ENCODE data around the gene TPRN.

The TPRN gene

GRCh38 chr9:137236238-137236935 lies 35.8 kb upstream of the TPRN start:
- DNase-seq: peak; percentile 96

GRCh38 chr9:137235424-137236237 lies 35.1 kb upstream of the TPRN start:
- DNase-seq: no peak

- no peak for DNase-seq
Measured at GRCh38 chr9:137234758-137235423, 34.4 kb upstream of the TPRN start.

GRCh38 chr9:137234055-137234697 lies 33.6 kb upstream of the TPRN start:
- DNase-seq: no peak

- no peak for DNase-seq
Measured at GRCh38 chr9:137233143-137233980, 32.8 kb upstream of the TPRN start.

GRCh38 chr9:137232510-137232909 lies 32.0 kb upstream of the TPRN start:
- no peak for DNase-seq

GRCh38 chr9:137232101-137232500 lies 31.6 kb upstream of the TPRN start:
- no peak for DNase-seq

GRCh38 chr9:137231372-137232039 lies 31.0 kb upstream of the TPRN start:
- no peak for DNase-seq

- no peak for DNase-seq
Measured at GRCh38 chr9:137230705-137231371, 30.3 kb upstream of the TPRN start, which contains the start of gene SLC34A3. TSS of gene SLC34A3 (plus strand) at chr9:137230901. CDS start at chr9:137231703, 802 bp downstream.

- no peak for DNase-seq
Measured at GRCh38 chr9:137229903-137230704, 29.6 kb upstream of the TPRN start.

- no peak for DNase-seq
Measured at GRCh38 chr9:137228968-137229896, 28.7 kb upstream of the TPRN start.

GRCh38 chr9:137228506-137228967 lies 28.0 kb upstream of the TPRN start:
- no peak for DNase-seq

GRCh38 chr9:137227853-137228505 lies 27.4 kb upstream of the TPRN start:
- DNase-seq: no peak

- peak; percentile 93 for DNase-seq
Measured at GRCh38 chr9:137227054-137227852, 26.7 kb upstream of the TPRN start, which contains the start of gene RNF224. TSS of gene RNF224 (plus strand) at chr9:137227502. CDS start at chr9:137228336, 834 bp downstream.

- DNase-seq: no peak
Measured at GRCh38 chr9:137226338-137227053, 26.0 kb upstream of the TPRN start.

- DNase-seq: no peak
Measured at GRCh38 chr9:137225699-137226331, 25.3 kb upstream of the TPRN start.

Data from activated effector memory CD4-positive, alpha-beta T cell treated with anti-CD3 and anti-CD28 coated beads, Interleukin-2, amount 50 U/mL, for 16 hours (primary cell).